HG02970 (cell line): Measurements from ENCODE around the gene GSC2.

Experiments
- ATAC-seq: cut with Tn5 transposase; IDR thresholded peaks from one replicate; pipeline ENCODE4 v1.9.1; 2021; ENCODE audit warnings: mild to moderate bottlenecking, moderate library complexity, moderate number of reproducible peaks; ENCODE audit not compliant: unreplicated experiment, low FRiP score

GSC2 gene, protein sequence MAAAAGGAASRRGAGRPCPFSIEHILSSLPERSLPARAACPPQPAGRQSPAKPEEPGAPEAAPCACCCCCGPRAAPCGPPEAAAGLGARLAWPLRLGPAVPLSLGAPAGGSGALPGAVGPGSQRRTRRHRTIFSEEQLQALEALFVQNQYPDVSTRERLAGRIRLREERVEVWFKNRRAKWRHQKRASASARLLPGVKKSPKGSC

DNA sequence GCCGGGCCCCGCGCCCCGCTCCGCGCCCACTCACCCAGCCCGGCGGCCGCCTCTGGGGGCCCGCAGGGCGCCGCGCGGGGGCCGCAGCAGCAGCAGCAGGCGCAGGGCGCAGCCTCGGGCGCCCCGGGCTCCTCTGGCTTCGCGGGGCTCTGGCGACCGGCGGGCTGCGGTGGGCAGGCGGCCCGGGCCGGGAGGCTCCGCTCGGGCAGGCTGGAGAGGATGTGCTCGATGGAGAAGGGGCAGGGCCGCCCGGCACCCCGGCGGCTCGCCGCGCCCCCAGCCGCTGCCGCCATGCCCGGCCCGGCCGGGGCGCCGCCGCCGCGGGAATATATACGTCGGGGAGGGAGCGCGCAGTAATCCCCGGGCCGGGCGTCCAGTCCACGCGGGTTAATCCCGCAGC lies at the start of gene GSC2:
Gene GSC2, minus strand, starts transcription at position 302 of the 400 bp plus-strand sequence. Its CDS starts 9 bp downstream, at position 293.
- ATAC-seq: no peak

- ATAC-seq: no peak
Measured at GRCh38 chr22:19199479-19199878, 49.4 kb upstream of the GSC2 start.

GRCh38 chr22:19197997-19198865 lies 48.1 kb upstream of the GSC2 start:
- ATAC-seq: no peak

DNA sequence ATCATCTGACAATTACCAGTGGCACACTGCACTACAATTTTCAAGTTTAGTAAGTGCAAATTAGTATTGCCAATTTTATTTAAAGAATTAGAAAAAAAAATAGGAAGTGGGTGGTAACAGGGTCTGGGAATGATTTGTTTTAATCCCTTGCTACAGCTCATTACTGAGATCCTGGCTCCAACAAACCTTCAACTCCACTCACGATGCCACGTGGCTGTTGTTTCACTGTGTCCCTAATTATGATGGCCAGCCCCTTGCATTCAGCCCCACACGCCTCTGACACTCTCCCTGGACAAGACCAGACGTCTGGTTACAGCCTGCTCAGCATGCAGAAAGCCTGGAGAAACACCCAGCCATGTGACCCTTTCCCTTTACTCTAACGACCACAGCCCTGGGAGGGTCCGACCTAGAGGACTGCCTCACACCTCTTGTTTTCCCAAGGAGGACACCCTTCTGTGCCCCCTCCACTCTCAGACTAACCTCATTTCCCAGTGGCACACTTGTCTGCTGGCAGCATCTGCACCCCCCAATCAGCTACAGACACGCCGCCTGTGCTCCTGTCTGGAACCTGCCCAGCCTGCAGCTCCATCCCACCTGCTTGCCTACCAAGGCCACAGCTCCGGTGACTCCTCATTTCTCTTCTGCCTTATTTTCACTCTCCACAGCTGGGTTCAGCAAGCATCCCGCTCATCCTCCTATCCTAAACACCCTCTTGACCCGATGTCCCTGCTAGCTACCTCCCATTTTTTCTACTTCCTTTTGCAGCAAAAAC lies 46.9 kb upstream of the GSC2 start:
- ATAC-seq: no peak

GRCh38 chr22:19195796-19196731 lies 46.0 kb upstream of the GSC2 start:
- no peak for ATAC-seq

DNA sequence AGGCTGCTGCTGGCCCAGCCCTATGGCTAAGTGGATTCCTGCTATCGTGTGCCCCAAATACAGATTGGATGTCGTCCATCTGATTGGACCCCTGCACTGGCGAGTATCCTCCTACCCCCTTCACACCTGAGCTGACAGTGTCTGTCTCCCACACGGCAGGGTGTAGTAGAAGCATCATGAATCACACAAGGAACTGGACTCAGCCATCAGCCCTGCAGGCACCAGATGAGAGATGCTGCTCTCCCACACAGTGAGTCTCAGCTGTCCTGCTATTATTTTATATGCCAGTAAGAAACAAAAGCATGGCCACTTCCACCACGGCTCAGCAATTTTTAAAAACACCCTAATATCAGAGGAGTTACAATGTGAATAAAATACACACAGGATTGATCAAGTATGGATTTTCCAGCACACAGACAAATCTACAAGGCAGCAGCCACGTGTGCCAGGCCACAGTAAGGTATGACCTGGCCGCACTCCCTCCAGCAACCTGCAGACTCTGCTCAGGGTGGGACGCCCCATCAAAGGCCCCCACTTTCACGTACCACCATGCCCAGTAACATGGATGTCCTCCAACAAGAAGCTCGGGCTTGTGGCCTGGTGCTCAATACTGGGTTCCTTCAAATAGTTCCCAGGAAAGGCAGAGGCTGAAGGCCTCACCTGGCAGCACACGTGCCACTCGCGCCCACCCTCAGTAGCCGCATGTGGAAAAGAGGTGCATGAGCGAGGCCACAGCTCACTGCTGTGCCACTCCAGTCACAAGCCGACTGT lies 44.9 kb upstream of the GSC2 start:
- no peak for ATAC-seq

DNA sequence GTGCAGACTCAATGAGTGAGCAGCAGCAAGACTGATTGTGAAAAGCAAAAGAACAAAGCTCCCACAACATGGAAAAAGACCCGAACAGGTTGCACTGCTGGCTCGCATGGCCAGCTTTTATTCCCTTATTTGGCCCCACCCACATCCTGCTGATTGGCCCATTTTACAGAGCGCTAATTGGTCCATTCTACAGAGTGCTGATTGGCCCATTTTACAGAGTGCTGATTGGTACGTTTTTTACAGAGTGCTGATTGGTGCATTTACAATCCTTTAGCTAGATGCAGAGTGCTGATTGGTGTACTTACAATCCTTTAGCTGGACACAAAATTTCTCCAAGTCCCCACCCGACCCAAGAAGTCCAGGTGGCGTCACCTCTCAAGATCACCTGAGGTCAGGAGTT lies 43.8 kb upstream of the GSC2 start:
- no peak for ATAC-seq

DNA sequence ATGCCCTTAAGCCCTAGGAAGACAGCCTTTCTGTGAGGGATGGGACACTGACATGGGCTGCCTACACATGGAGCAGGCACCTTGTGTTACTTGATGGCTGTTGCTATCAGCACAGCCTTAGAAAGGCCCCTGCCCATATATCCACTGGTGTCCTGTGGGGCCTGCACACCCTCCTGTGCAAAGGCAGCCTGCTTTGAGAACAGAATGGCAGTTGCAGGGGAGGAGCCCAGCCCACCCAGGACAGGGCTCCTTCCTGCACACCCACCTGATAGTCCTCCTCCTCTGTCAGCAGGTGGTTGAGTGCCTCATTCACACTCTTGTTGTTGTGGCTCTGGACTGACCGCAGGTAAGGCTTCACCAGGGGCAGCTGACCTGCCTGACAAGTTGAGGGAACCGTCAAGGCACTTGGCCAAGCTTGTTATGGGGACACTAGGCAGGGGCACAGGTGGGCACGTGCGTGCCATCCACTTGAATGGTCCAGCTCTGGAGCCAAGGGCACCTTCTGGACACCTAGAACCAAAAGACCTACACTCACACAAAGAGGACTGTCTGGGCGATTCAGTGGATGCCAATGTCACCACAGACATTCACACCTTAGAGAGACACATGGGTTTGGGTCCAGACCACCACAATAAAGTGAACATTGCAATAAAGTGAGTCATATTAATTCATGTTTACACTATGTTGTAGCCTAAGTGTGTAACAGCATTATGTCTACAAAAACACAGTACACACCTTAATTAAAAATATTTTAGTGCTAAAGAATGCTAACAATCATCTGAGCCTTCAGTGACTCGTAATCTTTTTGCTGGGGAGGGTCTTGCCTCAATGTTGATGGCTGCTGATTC lies 37.8 kb upstream of the GSC2 start:
- ATAC-seq: no peak

DNA sequence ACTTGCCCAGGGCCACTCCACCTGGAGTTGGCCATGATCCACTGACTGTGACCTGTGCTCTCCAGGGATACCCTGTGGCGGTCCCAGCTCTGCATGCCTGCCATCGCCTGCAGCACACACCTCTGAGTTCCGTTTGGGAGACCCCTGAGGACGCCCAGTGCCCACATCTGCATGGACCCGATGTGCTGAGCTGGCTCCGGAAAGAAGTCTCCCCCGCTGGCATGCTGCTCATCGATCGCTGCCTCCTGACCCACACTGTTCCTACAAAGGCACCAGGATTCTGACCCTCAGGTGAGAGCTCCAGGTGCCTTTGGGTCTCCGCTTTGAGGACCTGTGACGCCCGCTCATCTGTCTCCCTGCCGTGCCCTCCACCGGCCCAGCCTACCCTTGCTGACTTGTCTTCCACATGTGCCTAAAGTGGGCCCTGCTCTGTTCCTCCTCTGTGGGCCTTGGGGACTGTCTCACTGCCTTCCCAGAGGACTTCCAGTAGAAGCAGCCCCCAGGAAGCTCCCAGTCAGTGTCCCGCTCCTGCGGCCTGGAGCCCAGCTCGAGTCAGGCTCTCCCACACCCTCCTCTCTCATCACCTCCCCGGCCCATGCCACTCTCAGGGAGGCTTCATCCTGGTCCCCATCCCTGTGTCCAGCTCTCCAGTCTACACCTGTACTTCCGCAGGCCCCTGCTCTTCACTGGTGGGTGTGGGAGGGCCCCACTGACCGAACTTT lies 34.3 kb upstream of the GSC2 start:
- ATAC-seq: no peak

DNA sequence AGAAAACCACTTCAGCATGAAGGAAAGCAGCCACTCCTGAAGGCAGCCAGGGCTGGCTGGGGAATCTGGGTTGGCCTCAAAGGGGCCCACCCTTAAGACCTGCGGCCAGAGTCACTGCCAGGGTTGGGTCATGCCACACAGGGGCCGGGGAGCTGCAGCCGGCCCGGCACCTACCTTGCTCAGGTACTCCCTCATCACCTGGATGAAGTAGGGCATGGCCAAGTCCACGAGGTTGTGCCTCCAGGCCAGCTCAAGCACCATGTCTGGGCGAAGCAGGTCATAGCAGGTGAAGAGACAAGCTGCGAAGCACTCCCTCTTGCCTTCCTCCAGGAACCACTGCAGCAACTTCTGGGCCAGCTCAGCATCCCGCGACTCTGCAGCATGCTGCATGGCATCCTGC lies 33.1 kb upstream of the GSC2 start:
- ATAC-seq: no peak

DNA sequence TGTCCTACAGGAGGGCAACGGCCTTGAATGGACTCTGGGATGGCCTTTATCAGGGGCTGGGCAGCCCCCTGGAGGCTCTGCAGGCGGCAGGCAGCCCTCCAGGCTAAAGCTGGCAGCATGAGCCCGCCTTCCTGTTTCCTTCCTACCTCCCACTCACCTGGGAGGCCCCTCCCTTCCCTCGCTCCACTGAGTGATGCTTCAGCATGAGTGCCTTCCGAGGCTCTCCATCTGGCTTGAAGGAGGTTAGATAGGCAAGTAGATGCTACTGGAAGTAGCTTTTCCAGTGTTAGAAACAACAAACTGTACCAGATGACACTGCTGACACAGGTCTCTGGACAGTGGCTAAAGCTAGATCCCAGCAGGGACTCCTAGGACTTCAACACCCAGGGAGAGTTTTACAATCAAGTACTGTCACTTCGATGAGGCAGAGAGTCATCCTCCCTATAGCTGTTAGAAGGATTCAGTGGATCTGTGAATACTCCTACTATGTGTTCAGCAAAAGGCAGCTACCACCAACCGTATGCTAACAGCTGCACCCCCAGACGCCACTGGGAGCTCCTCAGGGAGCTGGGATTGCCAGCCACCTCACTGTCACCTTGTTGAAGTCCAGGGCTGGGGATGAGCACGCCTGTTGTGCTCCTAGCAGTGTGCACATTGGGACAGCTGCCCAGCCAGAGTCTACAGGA lies 32.5 kb upstream of the GSC2 start:
- ATAC-seq: no peak

GRCh38 chr22:19181786-19182471 lies 31.8 kb upstream of the GSC2 start:
- ATAC-seq: no peak

GRCh38 chr22:19180740-19181410 lies 30.8 kb upstream of the GSC2 start:
- no peak for ATAC-seq

GRCh38 chr22:19180234-19180633 lies 30.1 kb upstream of the GSC2 start:
- no peak for ATAC-seq

DNA sequence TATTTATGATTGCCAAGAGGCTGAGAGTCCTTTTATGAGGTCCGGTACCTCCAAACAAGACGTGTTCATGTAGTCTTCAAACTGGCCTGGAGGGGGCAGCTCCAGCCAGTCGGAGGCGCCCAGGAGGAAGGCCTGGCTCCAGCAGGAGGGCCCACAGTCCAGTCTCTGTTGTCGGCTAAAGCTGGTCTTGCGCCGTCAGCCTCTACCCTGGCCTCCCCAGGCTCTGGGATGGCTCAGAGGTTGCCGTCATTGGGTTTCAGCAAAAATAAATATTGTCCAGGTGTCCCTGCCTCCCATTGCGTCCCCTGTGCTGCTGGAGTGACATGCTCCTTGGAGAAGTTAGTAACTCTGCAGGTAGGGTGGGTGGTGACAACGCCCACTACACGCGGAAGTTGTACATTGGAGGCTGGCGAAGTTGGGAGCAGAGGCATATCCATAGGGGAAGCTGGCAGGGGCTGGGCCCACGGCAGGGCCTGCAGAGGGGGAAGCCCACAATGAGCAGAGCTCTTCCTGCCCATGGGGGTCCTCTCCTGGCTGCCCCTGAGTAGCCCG lies 29.5 kb upstream of the GSC2 start:
- no peak for ATAC-seq
